GM18858 (cell line): ENCODE data around the gene NELFA.

ENCODE experiments used
- ATAC-seq: cut with Tn5 transposase; IDR thresholded peaks from one replicate; pipeline ENCODE4 v1.9.1; 2021; ENCODE audit not compliant: unreplicated experiment

Gene NELFA

DNA sequence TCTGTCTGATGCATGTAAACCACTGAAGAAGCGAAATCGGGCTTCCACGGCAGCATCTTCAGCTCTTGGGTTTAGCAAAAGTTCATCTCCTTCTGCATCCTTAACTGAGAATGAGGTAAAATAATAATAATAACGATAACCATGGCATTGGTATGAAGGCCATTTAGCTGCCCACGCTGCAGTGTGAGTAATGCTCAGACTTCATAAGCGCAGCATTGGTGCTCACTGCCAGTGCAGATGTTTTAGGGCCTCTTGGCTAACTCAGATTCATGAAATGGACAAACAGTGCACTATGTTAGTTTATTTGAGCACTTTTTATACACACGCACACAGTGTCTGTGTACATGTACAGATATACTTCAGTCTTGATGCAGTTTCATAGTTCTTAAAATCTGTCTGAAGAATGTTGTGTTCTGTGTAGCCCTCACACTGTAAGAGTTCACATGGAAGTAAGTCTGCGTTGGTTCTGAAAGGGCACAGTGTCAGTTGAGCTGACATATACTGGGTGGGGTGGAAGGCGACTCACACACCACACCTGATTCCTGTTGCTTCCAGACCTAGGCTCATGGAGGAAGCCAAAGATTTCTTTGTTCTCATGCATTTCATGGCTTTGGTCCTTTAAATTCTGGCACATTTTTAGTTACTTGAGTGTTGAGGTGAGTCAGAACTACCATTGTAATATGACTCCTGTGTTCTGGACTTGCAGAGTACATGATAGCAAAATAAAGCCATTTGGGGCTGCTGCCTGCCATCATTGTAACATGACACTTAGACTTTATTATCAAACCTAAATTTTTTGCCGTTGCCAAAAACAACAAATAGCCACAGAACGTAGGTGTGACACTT lies 68.9 kb downstream of the NELFA start:
- ATAC-seq, result no peak

DNA sequence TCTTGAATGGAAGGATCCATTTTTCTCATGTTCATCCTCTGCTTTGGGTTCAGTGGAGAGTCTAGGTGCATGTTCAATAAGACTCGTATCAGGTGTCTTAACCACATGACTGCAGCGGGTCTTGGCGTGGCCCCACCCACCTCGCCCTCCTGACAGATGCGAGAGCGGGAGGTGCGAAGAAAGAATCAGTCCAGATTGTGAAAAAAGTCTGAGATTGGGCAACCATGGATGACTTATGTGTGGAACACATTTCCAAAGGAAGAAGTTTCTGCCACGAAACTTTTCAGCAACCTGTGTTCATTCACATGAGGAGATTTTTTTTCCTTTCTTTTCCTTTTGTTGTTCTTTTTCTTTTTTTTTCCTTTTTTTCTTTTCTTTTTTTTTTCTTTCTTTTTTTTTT lies 70.7 kb downstream of the NELFA start:
- no peak for ATAC-seq

DNA sequence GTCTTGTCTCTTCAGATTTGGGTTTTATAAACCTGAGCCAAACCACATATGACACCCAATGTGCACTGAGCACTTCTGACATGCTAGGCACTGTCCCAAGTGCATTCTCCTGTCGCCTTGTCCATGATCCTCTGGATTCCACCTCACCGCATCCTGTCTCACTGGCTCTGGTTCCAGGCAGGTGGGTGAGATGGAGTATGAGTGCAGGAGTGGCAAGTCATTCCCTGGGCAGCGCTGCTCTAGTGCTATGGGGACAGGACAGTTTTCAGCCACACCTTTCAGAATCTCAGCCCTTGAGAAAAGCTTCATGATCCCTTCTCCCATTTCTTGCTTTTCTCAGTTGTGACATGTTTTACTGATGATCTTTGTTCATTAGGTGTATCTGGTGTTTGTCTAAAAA lies 71.2 kb downstream of the NELFA start:
- ATAC-seq, result no peak

DNA sequence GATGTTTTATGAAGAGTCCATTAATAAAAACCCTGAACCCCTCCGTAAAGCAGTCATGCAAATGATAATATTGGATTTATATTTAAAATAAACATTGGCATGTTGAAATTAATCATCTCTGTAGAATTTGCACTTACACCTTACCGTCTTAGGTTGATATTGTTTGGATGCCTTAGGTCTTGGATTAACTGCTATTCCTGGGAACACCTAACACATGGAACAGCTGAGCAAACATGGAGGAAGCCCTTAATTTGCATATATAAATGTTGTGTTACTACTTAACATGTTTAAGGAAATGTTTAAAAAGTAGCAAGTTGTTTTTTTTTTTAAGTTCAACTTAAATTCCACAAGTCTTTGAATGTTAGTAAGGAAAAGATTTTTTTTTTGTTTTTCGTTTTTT lies 75.1 kb downstream of the NELFA start:
- ATAC-seq, result no peak

DNA sequence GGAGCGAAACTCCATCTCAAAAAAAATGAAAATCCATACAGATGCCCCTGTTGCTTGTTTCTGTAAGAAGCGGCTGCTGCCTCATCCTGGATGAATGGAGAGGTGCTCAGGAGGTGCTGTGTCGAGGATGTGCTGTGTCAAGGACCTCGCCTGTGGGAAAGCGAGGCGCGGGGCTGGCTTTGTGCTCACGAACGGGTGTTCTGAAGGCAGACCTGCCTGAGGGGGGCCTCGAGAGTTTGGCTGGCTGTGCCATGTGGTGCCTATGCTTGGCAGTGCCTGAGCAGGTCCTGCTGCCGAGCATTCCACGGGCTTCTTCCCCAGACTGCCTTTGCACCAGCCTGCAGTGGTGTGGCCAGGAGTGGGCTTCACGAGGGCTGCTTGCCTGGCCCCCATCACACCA lies 76.0 kb downstream of the NELFA start:
- no peak for ATAC-seq
